Endothelial cell of umbilical vein (primary cell): ENCODE results near the gene USP37.

ENCODE experiments used
- CTCF ChIP-seq, 2 donors: IDR thresholded peaks; 1 replicate in 1 of 2; 2 replicates in 1 of 2; pipeline ENCODE4 v1.5.1; 2011; ENCODE audit warnings: low read length in 2 of 2, mild to moderate bottlenecking in 2 of 2, moderate library complexity in 2 of 2, control low read depth in 1 of 2, inconsistent platforms in 1 of 2, low read depth in 1 of 2; ENCODE audit not compliant: insufficient read depth in 1 of 2; ENCODE audit errors: extremely low read depth in 1 of 2
- EZH2 ChIP-seq: IDR thresholded peaks from 2 replicates; pipeline ENCODE4 v1.6.1; 2012; ENCODE audit warnings: borderline replicate concordance, low read depth, mild to moderate bottlenecking, moderate library complexity, low read length, inconsistent platforms; ENCODE audit not compliant: severe bottlenecking
- JUN ChIP-seq: IDR thresholded peaks from 2 replicates; pipeline ENCODE4 v1.6.1; 2011; ENCODE audit warnings: borderline replicate concordance, low read depth; ENCODE audit not compliant: insufficient read length, insufficient read depth
- MAX ChIP-seq: IDR thresholded peaks from 2 replicates; pipeline ENCODE4 v1.6.1; 2011; ENCODE audit not compliant: insufficient read depth, insufficient read length
- POLR2A ChIP-seq: IDR thresholded peaks from 2 replicates; pipeline ENCODE4 v1.6.1; 2012; ENCODE audit warnings: low read depth, mild to moderate bottlenecking, control low read depth, low read length
- POLR2AphosphoS5 ChIP-seq: IDR thresholded peaks from 2 replicates; pipeline ENCODE4 v1.6.1; 2012; ENCODE audit warnings: low read depth, mild to moderate bottlenecking, control low read depth, low read length, moderate library complexity; ENCODE audit not compliant: insufficient read depth

GRCh38 chr2:218456849-218457248 is 111.3 kb downstream of the USP37 start:
- TF ChIP-seq EZH2 (no peak), POLR2AphosphoS5 (no peak), CTCF (IDR thresholded peaks at IDR 0.05; ENCODE audit: extremely low read depth in 1 of 2, insufficient read depth in 1 of 2, low read depth in 1 of 2, low read length in 2 of 2) (no peak), POLR2A (no peak), JUN (no peak), MAX (no peak)
